GM21367 (cell line): Measurements from ENCODE around the gene RXFP1.
"Not testable (repeated sequence)": the region's sequence is repeated elsewhere in the genome, so short reads cannot be mapped to it uniquely, and the experiment has no call there.

Experiments used
- ATAC-seq: cut with Tn5 transposase; IDR thresholded peaks from one replicate; pipeline ENCODE4 v1.9.1; 2021; ENCODE audit not compliant: unreplicated experiment

Gene RXFP1

GRCh38 chr4:158606969-158607368 is 85.3 kb downstream of the RXFP1 start:
- ATAC-seq = no peak

- ATAC-seq = no peak
Observed at GRCh38 chr4:158609116-158609515, 87.4 kb downstream of the RXFP1 start.

GRCh38 chr4:158610790-158611189 is 89.1 kb downstream of the RXFP1 start:
- peak; percentile 98 for ATAC-seq

GRCh38 chr4:158613046-158613445 is 91.4 kb downstream of the RXFP1 start:
- ATAC-seq = no peak

- no peak for ATAC-seq
Observed at GRCh38 chr4:158617956-158618355, 96.3 kb downstream of the RXFP1 start.

- ATAC-seq = no peak
Observed at GRCh38 chr4:158621729-158622128, 100.0 kb downstream of the RXFP1 start.

- ATAC-seq = no peak
Observed at GRCh38 chr4:158622251-158622650, 100.6 kb downstream of the RXFP1 start.

- ATAC-seq = peak; percentile 90
Observed at GRCh38 chr4:158624889-158625478, 103.3 kb downstream of the RXFP1 start.

- ATAC-seq = no peak
Observed at GRCh38 chr4:158625544-158625943, 103.9 kb downstream of the RXFP1 start.

- ATAC-seq = no peak
Observed at GRCh38 chr4:158630893-158631292, 109.2 kb downstream of the RXFP1 start.

GRCh38 chr4:158636619-158637018 is 114.9 kb downstream of the RXFP1 start:
- no peak for ATAC-seq

- ATAC-seq = no peak
Observed at GRCh38 chr4:158644356-158644755, 122.7 kb downstream of the RXFP1 start.

- no peak for ATAC-seq
Observed at GRCh38 chr4:158644760-158645159, 123.1 kb downstream of the RXFP1 start.

GRCh38 chr4:158649111-158649680 is 127.5 kb downstream of the RXFP1 start:
- ATAC-seq = no peak

GRCh38 chr4:158652920-158653319 is 131.2 kb downstream of the RXFP1 start:
- no peak for ATAC-seq

GRCh38 chr4:158656439-158656838 is 134.8 kb downstream of the RXFP1 start:
- no peak for ATAC-seq

GRCh38 chr4:158657291-158657690 is 135.6 kb downstream of the RXFP1 start:
- no peak for ATAC-seq

GRCh38 chr4:158663255-158663654 is 141.6 kb downstream of the RXFP1 start:
- ATAC-seq = not testable (repeated sequence)

- not testable (repeated sequence) for ATAC-seq
Observed at GRCh38 chr4:158663707-158664625, 142.3 kb downstream of the RXFP1 start.

GRCh38 chr4:158664806-158665205 is 143.1 kb downstream of the RXFP1 start:
- no peak for ATAC-seq

- no peak for ATAC-seq
Observed at GRCh38 chr4:158666892-158667291, 145.2 kb downstream of the RXFP1 start.

GRCh38 chr4:158667651-158668198 is 146.0 kb downstream of the RXFP1 start:
- no peak for ATAC-seq
